Activated T-cell treated with anti-CD3 and anti-CD28 coated beads, Interleukin-2, amount 50 U/mL, for 72 hours (primary cell): ENCODE measurements around the gene CPHXL. TPM values are rescaled to one million over a fixed set of nuclear protein-coding genes. Genes with fewer than 3 reads are reported as not detected.

Source experiments
- ATAC-seq, 2 donors: fragments of 150-1000 bp; cut with Tn5 transposase; replicated peaks in 1 of 2; 2 replicates each; pipeline ENCODE4 v1.10.0; 2021; ENCODE audit warnings: moderate library complexity in 2 of 2, mild to moderate bottlenecking in 1 of 2
- DNase-seq, 2 donors: peaks; one replicate each; pipeline ENCODE4 v3.0.0; 2021 to 2022; ENCODE audit warnings: mixed read lengths in 1 of 2
- H3K27ac Mint-ChIP-seq: one replicate; pipeline ENCODE4 v1.8.0; 2022; ENCODE audit warnings: mild to moderate bottlenecking, moderate library complexity, mixed read lengths
- H3K27me3 Mint-ChIP-seq: one replicate; pipeline ENCODE4 v1.8.0; 2022; ENCODE audit warnings: low read depth, mixed read lengths
- H3K36me3 Mint-ChIP-seq, 2 donors: one replicate each; pipeline ENCODE4 v1.8.0; 2022; ENCODE audit warnings: mixed read lengths in 2 of 2, mild to moderate bottlenecking in 1 of 2; ENCODE audit not compliant: insufficient read depth in 2 of 2
- H3K4me1 Mint-ChIP-seq: one replicate; pipeline ENCODE4 v1.8.0; 2022; ENCODE audit warnings: low read depth, mixed read lengths
- H3K4me3 Mint-ChIP-seq, 2 donors: one replicate each; pipeline ENCODE4 v1.8.0; 2022; ENCODE audit warnings: mild to moderate bottlenecking in 2 of 2, mixed read lengths in 2 of 2, moderate library complexity in 2 of 2
- H3K9me3 Mint-ChIP-seq, 2 donors: one replicate each; pipeline ENCODE4 v1.8.0; 2022; ENCODE audit warnings: mixed read lengths in 2 of 2
- total RNA-seq, 2 donors: library from RNA; stranded (reverse); gene quantifications; one replicate each; pipeline ENCODE4 v1.2.3, GENCODE V29; 2022

CPHXL gene
- not detected for total RNA-seq

DNA sequence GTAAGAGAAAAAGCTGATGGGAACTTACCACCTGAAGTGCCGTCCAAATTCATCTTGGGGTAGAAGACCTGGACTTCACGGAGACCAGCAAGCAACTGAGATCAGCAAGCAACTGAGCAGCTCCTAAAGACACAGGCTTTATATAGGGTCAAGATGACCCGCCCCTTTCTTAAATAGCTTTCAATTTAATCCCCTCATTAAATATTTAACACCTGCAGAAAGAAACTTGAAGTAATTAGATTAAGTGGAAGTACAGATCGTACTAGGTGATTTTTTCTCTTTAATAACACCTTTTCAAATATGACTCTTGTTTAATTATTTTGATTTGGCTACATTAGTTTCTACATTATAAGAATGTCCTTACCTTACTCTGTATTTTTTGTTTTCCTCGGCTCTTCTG, at the start of gene CPHXL:
Gene CPHXL (minus strand): TSS at position 101 of the 400 bp plus-strand sequence. CDS start 48 bp downstream, at position 53.
- no peaks in the 10 kb centered on the region for H3K27me3 Mint-ChIP-seq
- peaks cover 0 to 6% of the 10 kb centered on the region in 2 donors for H3K9me3 Mint-ChIP-seq
- no peak for ATAC-seq
- H3K4me1 Mint-ChIP-seq: no peaks in the 10 kb centered on the region
- no peak within 1 kb of the TSS for H3K4me3 Mint-ChIP-seq
- H3K27ac Mint-ChIP-seq: no peak within 1 kb of the TSS
- H3K36me3 Mint-ChIP-seq: peaks cover 0 to 2% of the 10 kb centered on the region in 2 donors
- DNase-seq: no peak

GRCh38 chr16:75774197-75774596, 47.9 kb upstream of the CPHXL start:
- Mint-ChIP-seq H3K9me3 (no peaks in the 10 kb centered on the region), H3K36me3 (no peaks in the 10 kb centered on the region), H3K27ac (no peak overlapping the region), H3K4me1 (no peaks in the 10 kb centered on the region), H3K27me3 (peaks cover 25% of the 10 kb centered on the region), H3K4me3 (no peak overlapping the region)
- no peak for ATAC-seq
- DNase-seq: no peak

DNA sequence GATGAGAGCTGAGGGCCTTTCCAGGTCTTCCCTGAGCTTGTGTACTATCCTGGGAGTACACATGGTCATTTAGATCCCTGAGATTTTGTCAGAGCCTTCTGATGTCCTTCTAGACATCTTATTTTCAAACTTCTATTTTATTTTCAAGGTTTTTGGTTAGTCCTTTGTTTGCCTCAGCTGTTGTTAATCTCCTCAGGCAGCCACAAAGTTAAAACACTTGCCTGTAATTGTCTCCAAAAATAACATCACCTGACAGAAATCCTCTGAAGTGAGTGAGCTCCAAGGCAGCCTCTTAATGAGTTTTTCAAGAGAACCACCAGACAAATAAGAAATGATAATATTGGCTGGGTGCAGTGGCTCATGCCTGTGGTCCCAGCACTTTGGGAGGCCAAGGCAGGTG, 43.8 kb upstream of the CPHXL start:
- Mint-ChIP-seq H3K4me1 (no peaks in the 10 kb centered on the region), H3K36me3 (no peaks in the 10 kb centered on the region), H3K27me3 (peaks cover 9% of the 10 kb centered on the region), H3K9me3 (no peaks in the 10 kb centered on the region), H3K4me3 (no peak overlapping the region), H3K27ac (no peak overlapping the region)
- no peak for DNase-seq
- no peak for ATAC-seq

- Mint-ChIP-seq H3K36me3 (no peaks in the 10 kb centered on the region), H3K27me3 (peaks cover 12% of the 10 kb centered on the region), H3K27ac (no peak overlapping the region)
Measured at GRCh38 chr16:75764154-75764768, 38.0 kb upstream of the CPHXL start.

DNA sequence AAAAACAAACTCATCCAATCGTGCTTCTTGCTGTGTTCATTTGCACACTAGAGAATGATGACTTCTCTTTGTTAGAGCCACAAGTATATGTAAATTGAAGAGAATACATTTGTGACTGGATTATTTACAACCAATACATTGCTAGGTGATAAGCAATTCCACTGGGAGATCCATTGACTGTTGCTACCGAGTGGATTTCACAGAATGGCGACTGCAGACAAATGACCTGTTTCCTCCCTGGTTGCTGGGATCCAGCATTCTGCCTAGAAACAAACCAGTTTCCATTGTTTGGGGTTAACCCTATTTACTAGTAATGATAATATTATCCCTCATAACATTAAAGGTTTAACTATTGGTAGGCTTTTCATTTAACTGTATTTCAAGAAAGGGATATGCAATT, 36.9 kb upstream of the CPHXL start:
- Mint-ChIP-seq H3K27ac (no peak overlapping the region), H3K36me3 (no peaks in the 10 kb centered on the region), H3K9me3 (no peaks in the 10 kb centered on the region), H3K27me3 (peaks cover 12% of the 10 kb centered on the region), H3K4me3 (no peak overlapping the region), H3K4me1 (peaks cover 12% of the 10 kb centered on the region)
- DNase-seq: no peak
- no peak for ATAC-seq

More at GRCh38 chr16:75764154-75764768, 38.0 kb upstream of the CPHXL start:
- ATAC-seq: peak; percentile 91 to 97
- DNase-seq: peak; percentile 54 to 62
- Mint-ChIP-seq H3K4me1 (peaks cover 8% of the 10 kb centered on the region), H3K4me3 (no peak overlapping the region), H3K9me3 (no peaks in the 10 kb centered on the region)

DNA sequence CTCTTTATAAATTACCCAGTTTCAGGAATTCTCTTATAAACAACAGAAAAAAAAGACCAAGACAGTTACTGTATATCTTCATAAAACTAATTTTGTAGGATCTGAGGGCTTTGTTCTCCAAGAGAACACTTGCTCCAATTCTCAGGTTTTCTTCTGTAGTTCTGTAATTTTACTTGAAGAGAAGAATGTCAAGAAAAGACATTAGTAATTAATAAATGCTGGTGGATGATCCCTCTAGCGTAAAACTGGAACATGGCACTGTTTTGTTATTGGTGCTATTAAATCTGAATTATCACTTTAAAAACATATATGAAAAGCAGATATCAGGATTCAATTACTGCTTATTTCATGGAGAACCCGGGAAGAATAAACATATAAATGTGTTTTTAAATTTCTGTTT, 36.5 kb upstream of the CPHXL start:
- no peak overlapping the region for H3K4me3 Mint-ChIP-seq
- no peaks in the 10 kb centered on the region for H3K36me3 Mint-ChIP-seq
- peaks cover 12% of the 10 kb centered on the region for H3K27me3 Mint-ChIP-seq
- ATAC-seq (no peak), DNase-seq (no peak)
- no peaks in the 10 kb centered on the region for H3K9me3 Mint-ChIP-seq
- peaks cover 14% of the 10 kb centered on the region for H3K4me1 Mint-ChIP-seq
- no peak overlapping the region for H3K27ac Mint-ChIP-seq

DNA sequence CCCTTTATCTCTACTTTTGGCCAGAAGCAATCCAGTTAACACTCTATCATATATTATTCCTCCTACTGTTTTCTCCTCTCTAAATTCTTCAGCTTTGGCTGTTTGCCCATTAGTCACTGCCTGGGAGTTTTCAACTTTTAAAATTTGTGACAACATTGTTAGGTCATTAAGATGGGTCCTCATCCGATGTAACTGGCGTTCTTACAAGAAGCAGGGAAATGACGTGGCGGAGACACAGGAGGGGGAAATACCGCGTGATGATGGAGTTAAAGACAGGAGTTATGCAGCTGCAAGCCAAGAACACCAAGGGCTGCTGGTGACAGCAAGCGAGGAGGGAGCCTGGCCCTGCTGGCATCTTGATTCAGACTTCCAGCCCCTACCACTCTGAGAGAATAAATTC, 34.8 kb upstream of the CPHXL start:
- H3K27me3 Mint-ChIP-seq: peaks cover 17% of the 10 kb centered on the region
- H3K4me3 Mint-ChIP-seq: peak overlapping the region in 1 of 2 donors; percentile 1
- H3K36me3 Mint-ChIP-seq: no peaks in the 10 kb centered on the region
- ATAC-seq (peak in 1 of 2 donors; percentile 2), DNase-seq (no peak)
- peaks cover 14% of the 10 kb centered on the region for H3K4me1 Mint-ChIP-seq
- peak overlapping the region; percentile 29 for H3K27ac Mint-ChIP-seq
- H3K9me3 Mint-ChIP-seq: no peaks in the 10 kb centered on the region

DNA sequence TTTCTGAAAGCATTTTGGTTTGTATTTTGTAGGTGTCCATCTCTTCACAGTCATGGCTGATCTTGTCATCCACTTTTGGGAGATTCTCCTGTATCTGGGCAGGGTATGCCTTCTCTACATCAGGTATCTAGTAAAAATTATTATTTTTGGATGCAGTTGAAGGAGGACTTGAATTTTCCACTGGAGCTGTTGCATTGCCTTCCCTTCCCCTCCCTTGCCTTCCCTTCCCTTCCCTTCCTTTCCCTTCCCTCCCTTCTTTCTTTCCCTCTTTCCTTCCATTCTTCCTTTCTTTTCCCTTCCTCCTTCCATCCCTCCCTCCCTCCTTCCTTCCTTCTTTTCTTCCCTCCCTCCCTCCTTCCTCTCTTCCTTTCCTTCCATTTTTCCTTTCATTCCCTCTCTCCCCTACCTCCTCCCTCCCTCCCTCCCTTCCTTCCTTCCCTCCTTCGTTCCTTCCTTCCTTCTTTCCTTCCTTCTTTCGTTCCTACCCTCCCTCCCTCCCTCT, 33.8 kb upstream of the CPHXL start:
- Mint-ChIP-seq H3K36me3 (no peaks in the 10 kb centered on the region), H3K27ac (no peak overlapping the region), H3K4me3 (no peak overlapping the region), H3K9me3 (no peaks in the 10 kb centered on the region), H3K4me1 (peaks cover 14% of the 10 kb centered on the region), H3K27me3 (peaks cover 17% of the 10 kb centered on the region)
- no peak for DNase-seq
- no peak for ATAC-seq

DNA sequence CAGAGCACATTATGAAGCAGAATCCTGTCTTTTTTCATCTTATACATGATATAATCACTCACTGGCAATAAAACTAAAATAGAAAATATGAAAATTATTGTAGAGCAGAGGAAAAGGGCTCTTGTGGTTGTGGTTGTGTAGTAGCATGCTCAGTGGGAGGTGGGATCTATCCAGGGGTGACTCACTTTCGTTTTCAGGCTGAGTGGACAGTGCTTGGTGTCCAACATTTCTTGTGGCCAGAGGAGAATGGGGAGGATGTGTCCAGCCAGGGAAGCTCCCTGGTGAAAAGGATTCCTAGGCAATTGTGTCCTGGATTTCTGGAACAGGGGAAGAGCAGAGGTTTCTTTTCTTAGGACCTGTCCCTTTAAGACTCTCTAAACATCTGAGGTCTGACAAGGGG, 31.9 kb upstream of the CPHXL start:
- peak in 1 of 2 donors; percentile 5 for DNase-seq
- H3K27ac Mint-ChIP-seq: no peak overlapping the region

GRCh38 chr16:75754141-75754540, 27.9 kb upstream of the CPHXL start:
- no peak for ATAC-seq
- Mint-ChIP-seq H3K4me3 (no peak overlapping the region), H3K4me1 (peaks cover 6% of the 10 kb centered on the region), H3K36me3 (no peaks in the 10 kb centered on the region), H3K9me3 (no peaks in the 10 kb centered on the region), H3K27ac (no peak overlapping the region), H3K27me3 (peaks cover 19% of the 10 kb centered on the region)
- DNase-seq: no peak

More for the DNA sequence above, 31.9 kb upstream of the CPHXL start:
- Mint-ChIP-seq H3K27me3 (peaks cover 17% of the 10 kb centered on the region), H3K9me3 (no peaks in the 10 kb centered on the region), H3K36me3 (no peaks in the 10 kb centered on the region), H3K4me3 (no peak overlapping the region), H3K4me1 (peaks cover 14% of the 10 kb centered on the region)
- ATAC-seq: peak; percentile 32 to 59

GRCh38 chr16:75750528-75750927, 24.2 kb upstream of the CPHXL start:
- no peak for DNase-seq
- no peaks in the 10 kb centered on the region for H3K9me3 Mint-ChIP-seq
- no peak overlapping the region for H3K4me3 Mint-ChIP-seq
- H3K27me3 Mint-ChIP-seq: peaks cover 30% of the 10 kb centered on the region
- no peaks in the 10 kb centered on the region for H3K4me1 Mint-ChIP-seq
- H3K27ac Mint-ChIP-seq: no peak overlapping the region
- H3K36me3 Mint-ChIP-seq: no peaks in the 10 kb centered on the region
- no peak for ATAC-seq

GRCh38 chr16:75746359-75746758, 20.1 kb upstream of the CPHXL start:
- H3K27me3 Mint-ChIP-seq: peaks cover 23% of the 10 kb centered on the region
- H3K9me3 Mint-ChIP-seq: peaks cover 5 to 9% of the 10 kb centered on the region in 2 donors
- peaks cover 7 to 8% of the 10 kb centered on the region in 2 donors for H3K36me3 Mint-ChIP-seq
- no peak overlapping the region for H3K4me3 Mint-ChIP-seq
- ATAC-seq: no peak
- H3K4me1 Mint-ChIP-seq: no peaks in the 10 kb centered on the region
- no peak for DNase-seq
- no peak overlapping the region for H3K27ac Mint-ChIP-seq

GRCh38 chr16:75745823-75746222, 19.5 kb upstream of the CPHXL start:
- no peak overlapping the region for H3K27ac Mint-ChIP-seq
- H3K36me3 Mint-ChIP-seq: peaks cover 7 to 8% of the 10 kb centered on the region in 2 donors
- peaks cover 23% of the 10 kb centered on the region for H3K27me3 Mint-ChIP-seq
- DNase-seq (no peak), ATAC-seq (no peak)
- H3K9me3 Mint-ChIP-seq: peaks cover 5 to 9% of the 10 kb centered on the region in 2 donors
- H3K4me3 Mint-ChIP-seq: no peak overlapping the region
- H3K4me1 Mint-ChIP-seq: no peaks in the 10 kb centered on the region

GRCh38 chr16:75745242-75745641, 19.0 kb upstream of the CPHXL start:
- ATAC-seq (no peak), DNase-seq (no peak)
- Mint-ChIP-seq H3K9me3 (peaks cover 5 to 9% of the 10 kb centered on the region in 2 donors), H3K4me1 (no peaks in the 10 kb centered on the region), H3K27ac (no peak overlapping the region), H3K4me3 (no peak overlapping the region), H3K27me3 (peaks cover 23% of the 10 kb centered on the region), H3K36me3 (peaks cover 7 to 8% of the 10 kb centered on the region in 2 donors)
